PC-9 (cell line): ENCODE results near the gene GRB2. TPM values are rescaled to one million over a fixed set of nuclear protein-coding genes. Genes with fewer than 3 reads are reported as not detected.
A peak's percentile ranks its signal among the peaks of the same experiment; 100 is the strongest.
"Not testable (repeated sequence)": the region's sequence is repeated elsewhere in the genome, so short reads cannot be mapped to it uniquely, and the experiment has no call there.

Experiments
- BruUV-seq: library from RNA; stranded (reverse); fragments of 400-500 nt; replicated peaks from 2 replicates; lab custom pipeline; 2021; lab: Mats Ljungman, UMichigan
- CTCF ChIA-PET: fragments of 300-600 bp; sonication (Branson Sonifier 250); formaldehyde crosslinking; loops from one replicate; lab custom pipeline; 2022; ENCODE audit warnings: antibody characterized with exemption; lab: Charles Lee
- POLR2A ChIA-PET: fragments of 300-600 bp; sonication (Branson Sonifier 250); formaldehyde crosslinking; loops from one replicate; lab custom pipeline; 2022; ENCODE audit warnings: antibody characterized with exemption; ENCODE audit not compliant: unreplicated experiment; lab: Charles Lee
- DNase-seq, 2 experiments: peaks; one replicate each; pipeline versions ENCODE4 v3.0.0 to v3.0.0-alpha.2; 2015 to 2022; ENCODE audit warnings: mixed read lengths in 1 of 2
- H2AFZ ChIP-seq: fragments of 200-600 bp; sonication (generic); 2 replicates; pipeline ENCODE4 v1.8.1; 2017; ENCODE audit warnings: antibody characterized with exemption
- H3F3A ChIP-seq: fragments of 200-600 bp; sonication (generic); 2 replicates; pipeline ENCODE4 v1.8.1; 2017; ENCODE audit warnings: antibody characterized with exemption, mild to moderate bottlenecking, low read depth; ENCODE audit not compliant: insufficient read depth
- H3K27ac ChIP-seq: fragments of 200-600 bp; sonication (generic); 2 replicates; pipeline ENCODE4 v1.6.1; 2016; ENCODE audit warnings: mixed run types
- H3K27me3 ChIP-seq: fragments of 200-600 bp; sonication (generic); 2 replicates; pipeline ENCODE4 v1.6.1; 2016; ENCODE audit warnings: low read depth, mixed run types; ENCODE audit not compliant: insufficient read depth
- H3K36me3 ChIP-seq: fragments of 200-600 bp; sonication (generic); 2 replicates; pipeline ENCODE4 v1.6.1; 2016; ENCODE audit warnings: low read depth, mixed run types
- H3K4me1 ChIP-seq: fragments of 200-600 bp; sonication (generic); replicated peaks from 2 replicates; pipeline ENCODE4 v1.6.1; 2016; ENCODE audit warnings: mixed run types; ENCODE audit not compliant: insufficient read depth
- H3K4me2 ChIP-seq: fragments of 200-600 bp; sonication (generic); 2 replicates; pipeline ENCODE4 v1.6.1; 2017; ENCODE audit warnings: mixed run types
- H3K4me3 ChIP-seq: fragments of 200-600 bp; sonication (generic); 2 replicates; pipeline ENCODE4 v1.6.1; 2016; ENCODE audit warnings: mixed run types
- H3K79me2 ChIP-seq: fragments of 200-600 bp; sonication (generic); 2 replicates; pipeline ENCODE4 v1.6.1; 2017; ENCODE audit warnings: low read depth, mixed run types
- H3K9me2 ChIP-seq: fragments of 200-600 bp; sonication (generic); 2 replicates; pipeline ENCODE4 v1.8.1; 2017; ENCODE audit warnings: mild to moderate bottlenecking; ENCODE audit not compliant: insufficient read depth
- H3K9me3 ChIP-seq: fragments of 200-600 bp; sonication (generic); 2 replicates; pipeline ENCODE4 v1.8.1; 2016; ENCODE audit warnings: low read depth; ENCODE audit not compliant: insufficient read depth
- H4K20me1 ChIP-seq: fragments of 200-600 bp; sonication (generic); 2 replicates; pipeline ENCODE4 v1.8.1; 2017; ENCODE audit not compliant: insufficient read depth
- CTCF ChIP-seq: fragments of 200-600 bp; sonication (generic); conservative IDR thresholded peaks from 2 replicates; pipeline ENCODE4 v1.6.1; 2017; ENCODE audit warnings: mixed run types, antibody characterized with exemption, mild to moderate bottlenecking, moderate library complexity
- EZH2 ChIP-seq: fragments of 200-600 bp; sonication (generic); IDR thresholded peaks from 2 replicates; pipeline ENCODE4 v1.8.0; 2017; ENCODE audit warnings: antibody characterized with exemption, low read depth
- intact Hi-C: fragments of 100-400 bp; cut with micrococcal nuclease; formaldehyde crosslinking; loops from one replicate; pipeline ENCODE4 v1.10.0; 2022; ENCODE audit not compliant: unreplicated experiment
- total RNA-seq: library from RNA; stranded (reverse); gene quantifications from 2 replicates; pipeline ENCODE4 v1.2.3, GENCODE V29; 2021

The GRB2 gene
- total RNA-seq, 1 experiment from 2014 or later: 75.3 TPM

- TF ChIP-seq EZH2: no peak
- no peak for TF ChIP-seq CTCF
- BruUV-seq: no TSS peak
- Histone ChIP-seq H3K36me3 (no peaks in the 10 kb centered on the region), H3K79me2 (no peaks in the 10 kb centered on the region), H3F3A (0 out of 2 replicates have a peak, but pooled peaks cover 10% of the 10 kb centered on the region), H3K9me2 (no peaks in the 10 kb centered on the region), H3K27me3 (no peaks in the 10 kb centered on the region), H4K20me1 (no peaks in the 10 kb centered on the region), H2AFZ (no peak overlapping the region), H3K4me3 (no peak overlapping the region), H3K27ac (no peak overlapping the region), H3K9me3 (no peaks in the 10 kb centered on the region), H3K4me2 (no peak overlapping the region), H3K4me1 (no peaks in the 10 kb centered on the region)
- intact Hi-C loops: no loop called here
- POLR2A ChIA-PET: interaction anchor here (0.7 kb wide), 1 partner anchor 208 kb away, joined by 3 read pairs; no protein-coding TSS in a partner anchor
- CTCF ChIA-PET: no interaction called here
- no peak for DNase-seq
These were observed 110.0 kb downstream of the GRB2 start for GRCh38 chr17:75295201-75296158.

DNA sequence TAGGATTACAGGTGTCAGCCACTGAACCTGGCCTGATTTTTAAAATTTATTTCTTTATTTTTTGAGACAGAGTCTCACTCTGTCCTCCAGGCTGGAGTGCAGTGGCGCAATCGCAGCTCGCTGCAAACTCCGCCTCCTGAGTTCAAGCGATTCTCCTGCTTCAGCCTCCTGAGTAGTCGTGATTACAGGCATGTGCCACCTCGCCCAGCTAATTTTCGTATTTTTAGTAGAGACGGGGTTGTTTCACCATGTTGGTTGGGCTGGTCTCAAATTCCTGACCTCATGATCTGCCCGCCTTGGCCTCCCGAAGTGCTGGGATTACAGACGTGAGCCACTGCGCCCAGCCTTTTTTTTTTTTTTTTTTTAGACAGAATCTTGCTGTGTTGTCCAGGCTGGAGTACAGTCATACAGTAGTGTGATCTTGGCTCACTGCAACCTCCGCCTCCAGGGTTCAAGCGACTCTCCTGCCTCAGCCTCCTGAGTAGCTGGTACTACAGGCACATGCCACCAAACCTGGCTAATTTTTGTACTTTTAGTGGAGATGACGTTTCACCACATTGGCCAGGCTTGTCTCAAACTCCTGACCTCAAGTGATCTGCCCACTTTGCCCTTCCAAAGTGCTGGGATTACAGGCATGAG, 112.5 kb downstream of the GRB2 start:
- H3K9me3 ChIP-seq, H3K27ac ChIP-seq, H4K20me1 ChIP-seq, H3K4me3 ChIP-seq, H3K79me2 ChIP-seq, H2AFZ ChIP-seq, intact Hi-C loops, H3F3A ChIP-seq, H3K27me3 ChIP-seq, H3K4me1 ChIP-seq, H3K36me3 ChIP-seq, CTCF ChIA-PET, BruUV-seq, H3K4me2 ChIP-seq, POLR2A ChIA-PET, DNase-seq, H3K9me2 ChIP-seq: not testable (repeated sequence)

GRCh38 chr17:75289832-75290337, 115.6 kb downstream of the GRB2 start:
- Histone ChIP-seq H3K4me2 (peak overlapping the region; percentile 71), H3K9me3 (no peaks in the 10 kb centered on the region), H2AFZ (peak overlapping the region; percentile 91), H3F3A (0 out of 2 replicates have a peak, but pooled peaks cover 5% of the 10 kb centered on the region), H3K4me3 (peak overlapping the region; percentile 65), H4K20me1 (no peaks in the 10 kb centered on the region), H3K36me3 (no peaks in the 10 kb centered on the region), H3K9me2 (no peaks in the 10 kb centered on the region), H3K27ac (peak overlapping the region; percentile 48), H3K27me3 (no peaks in the 10 kb centered on the region), H3K4me1 (peaks cover 4% of the 10 kb centered on the region), H3K79me2 (peaks cover 15% of the 10 kb centered on the region)
- POLR2A ChIA-PET: interaction anchor here (0.8 to 1.2 kb wide), 3 partner anchors 12 to 116 kb away, joined by 5 to 9 read pairs (median 9); partner anchors contain the start of genes GRB2 and MIF4GD
- intact Hi-C loops: loop anchor here (1.0 kb wide), 2 partner anchors 20 to 115 kb away; partner anchors contain the start of gene GRB2
- DNase-seq: no peak
- CTCF ChIA-PET: interaction anchor here (0.6 to 1.7 kb wide), 6 partner anchors 12 to 197 kb away, joined by 3 to 15 read pairs (median 4); partner anchors contain the start of genes GRB2 and MIF4GD
- TF ChIP-seq CTCF (no peak), EZH2 (no peak)
- TSS peak; percentile 97 for BruUV-seq
